Muscle of leg (tissue), 11 donors: ENCODE results near the gene SLC41A3. TPM values are rescaled to one million over a fixed set of nuclear protein-coding genes. Genes with fewer than 3 reads are reported as not detected.
"Not testable (repeated sequence)": the region's sequence is repeated elsewhere in the genome, so short reads cannot be mapped to it uniquely, and the experiment has no call there.

Experiments
- DNase-seq: peaks from one replicate; pipeline ENCODE4 v3.0.0; 2013
- H3K27ac ChIP-seq: one replicate; pipeline ENCODE4 v1.5.1; 2013; ENCODE audit warnings: mild to moderate bottlenecking, low read length, control low read depth
- H3K27me3 ChIP-seq: one replicate; pipeline ENCODE4 v1.6.1; 2013; ENCODE audit warnings: low read length; ENCODE audit not compliant: control insufficient read depth, insufficient read depth
- H3K36me3 ChIP-seq: one replicate; pipeline ENCODE4 v1.6.1; 2013; ENCODE audit warnings: low read length; ENCODE audit not compliant: control insufficient read depth, insufficient read depth
- H3K4me1 ChIP-seq: one replicate; pipeline ENCODE4 v1.6.1; 2013; ENCODE audit warnings: low read length; ENCODE audit not compliant: control insufficient read depth, insufficient read depth
- H3K4me3 ChIP-seq: one replicate; pipeline ENCODE4 v1.5.1; 2013; ENCODE audit warnings: low read length, control low read depth
- H3K9me3 ChIP-seq: replicated peaks from 2 replicates; pipeline ENCODE4 v1.6.1; 2013; ENCODE audit warnings: low read depth, low read length; ENCODE audit not compliant: control insufficient read depth
- WGBS: methylation state at CpG from one replicate; pipeline ENCODE4 v1.1.5; 2013; ENCODE audit warnings: missing lambda C conversion rate; ENCODE audit not compliant: insufficient coverage; 5-methylcytosine and 5-hydroxymethylcytosine counted together
- polyA plus RNA-seq, 8 donors: library from polyadenylated mRNA; unstranded; fragments of 120-200 nt; gene quantifications; one replicate each; pipeline versions ENCODE4 v1.2.1 to v1.2.3, GENCODE V29; 2013; ENCODE audit warnings: inconsistent platforms in 1 of 8, low replicate concordance in 1 of 8; ENCODE audit not compliant: insufficient read length in 8 of 8, insufficient read depth in 1 of 8
- total RNA-seq: library from RNA; stranded (reverse); fragments of 120-200 nt; gene quantifications from one replicate; pipeline ENCODE4 v1.2.4, GENCODE V29; 2013

The SLC41A3 gene
- total and polyA plus RNA-seq, 9 donors, result 31.2 to 48.3 (median 36.8) TPM

- DNase-seq, result no peak
- no peaks in the 10 kb centered on the region for H3K36me3 ChIP-seq
- no peak overlapping the region for H3K4me3 ChIP-seq
- H3K27me3 ChIP-seq, result peaks cover 3% of the 10 kb centered on the region
- H3K27ac ChIP-seq, result no peak overlapping the region
- H3K4me1 ChIP-seq, result no peaks in the 10 kb centered on the region
- 92% methylated on average over 39 of the region's 39 CpGs for WGBS
- no peaks in the 10 kb centered on the region for H3K9me3 ChIP-seq
Measured at GRCh38 chr3:125959317-125960065, 124.4 kb downstream of the SLC41A3 start.

- no peak for DNase-seq
- H3K4me3 ChIP-seq, result no peak overlapping the region
- 76% methylated on average over 41 of the region's 46 CpGs for WGBS
- H3K36me3 ChIP-seq, result no peaks in the 10 kb centered on the region
- no peaks in the 10 kb centered on the region for H3K4me1 ChIP-seq
- peaks cover 3% of the 10 kb centered on the region for H3K27me3 ChIP-seq
- H3K9me3 ChIP-seq, result no peaks in the 10 kb centered on the region
- no peak overlapping the region for H3K27ac ChIP-seq
Measured at GRCh38 chr3:125958511-125959316, 125.2 kb downstream of the SLC41A3 start.

- Histone ChIP-seq H3K9me3 (no peaks in the 10 kb centered on the region), H3K36me3 (no peaks in the 10 kb centered on the region), H3K27ac (no peak overlapping the region), H3K4me1 (no peaks in the 10 kb centered on the region), H3K27me3 (peaks cover 3% of the 10 kb centered on the region), H3K4me3 (no peak overlapping the region)
- WGBS, result 2% methylated on average over 59 of the region's 75 CpGs
- no peak for DNase-seq
Measured at GRCh38 chr3:125957674-125958510, 126.0 kb downstream of the SLC41A3 start.

- not testable (repeated sequence) for H3K36me3 ChIP-seq, H3K4me1 ChIP-seq, DNase-seq, H3K27ac ChIP-seq, H3K27me3 ChIP-seq, H3K9me3 ChIP-seq, H3K4me3 ChIP-seq
- WGBS, result no CpG with 5 or more reads among the region's 4 CpGs
Measured at GRCh38 chr3:125957020-125957419, 126.9 kb downstream of the SLC41A3 start.

Other genes with a start within 250 kb of the SLC41A3 start
- not detected for gene ROPN1B, start 114.9 kb downstream of the SLC41A3 start, total RNA-seq
- gene ROPN1B, start 114.9 kb downstream of the SLC41A3 start, polyA plus RNA-seq, result under 1 TPM in 5 of 8 donors, not detected in 3; 0.19 to 0.55 (median 0.25) TPM
- gene ALDH1L1, start 96.5 kb upstream of the SLC41A3 start, total RNA-seq, result 0.18 TPM
- 1 to 10 TPM in 1 of 8 donors, under 1 TPM in 7; 0.07 to 1.6 (median 0.21) TPM for gene ALDH1L1, start 96.5 kb upstream of the SLC41A3 start, polyA plus RNA-seq